Measurements from ENCODE around the gene BTF3L4.

The BTF3L4 gene

GRCh38 chr1:52032124-52032784 lies 23.8 kb upstream of the BTF3L4 start:
- no peak for TF ChIP-seq CTCF (IDR thresholded peaks at IDR 0.05; ENCODE audit: low read depth, low read length)
- H3K4me3 ChIP-seq (replicated peaks in 1 of 2; ENCODE audit: low read depth in 2 of 2, low read length in 2 of 2): peak overlapping the region; percentile 67 to 95
- DNase-seq (ENCODE audit: low read depth in 2 of 2): no peak

- H3K4me3 ChIP-seq (replicated peaks in 1 of 2; ENCODE audit: low read depth in 2 of 2, low read length in 2 of 2): peak overlapping the region; percentile 67 to 95
- TF ChIP-seq CTCF (IDR thresholded peaks at IDR 0.05; ENCODE audit: low read depth, low read length): no peak
- DNase-seq (ENCODE audit: low read depth in 2 of 2): peak; percentile 69 to 78
Observed at GRCh38 chr1:52032785-52033131, 23.3 kb upstream of the BTF3L4 start.

GRCh38 chr1:52033190-52034049 lies 22.7 kb upstream of the BTF3L4 start, which contains the start of gene KTI12:
KTI12 (minus strand) TSS chr1:52033810; CDS start chr1:52033761, 49 bp downstream.
- peak; percentile 91 to 96 for DNase-seq (ENCODE audit: low read depth in 2 of 2)

GRCh38 chr1:52034050-52034384 lies 22.1 kb upstream of the BTF3L4 start:
- no peak overlapping the region for H3K4me3 ChIP-seq (replicated peaks in 1 of 2; ENCODE audit: low read depth in 2 of 2, low read length in 2 of 2)
- DNase-seq (ENCODE audit: low read depth in 2 of 2): no peak
- TF ChIP-seq CTCF (IDR thresholded peaks at IDR 0.05; ENCODE audit: low read depth, low read length): no peak

More at GRCh38 chr1:52033190-52034049, 22.7 kb upstream of the BTF3L4 start, which contains the start of gene KTI12:
- peak within 1 kb of the TSS; percentile 67 to 95 for H3K4me3 ChIP-seq (replicated peaks in 1 of 2; ENCODE audit: low read depth in 2 of 2, low read length in 2 of 2)
- TF ChIP-seq CTCF (IDR thresholded peaks at IDR 0.05; ENCODE audit: low read depth, low read length): no peak

- peak; percentile 57 to 61 for DNase-seq (ENCODE audit: low read depth in 2 of 2)
- H3K4me3 ChIP-seq (replicated peaks in 1 of 2; ENCODE audit: low read depth in 2 of 2, low read length in 2 of 2): no peak overlapping the region
- no peak for TF ChIP-seq CTCF (IDR thresholded peaks at IDR 0.05; ENCODE audit: low read depth, low read length)
Observed at GRCh38 chr1:52037402-52037814, 18.7 kb upstream of the BTF3L4 start.

- no peak for TF ChIP-seq CTCF (IDR thresholded peaks at IDR 0.05; ENCODE audit: low read depth, low read length)
- no peak overlapping the region for H3K4me3 ChIP-seq (replicated peaks in 1 of 2; ENCODE audit: low read depth in 2 of 2, low read length in 2 of 2)
- DNase-seq (ENCODE audit: low read depth in 2 of 2): no peak
Observed at GRCh38 chr1:52037909-52038308, 18.2 kb upstream of the BTF3L4 start.
